CD14-positive monocyte (primary cell): ENCODE results near the gene GPER1. TPM values are rescaled to one million over a fixed set of nuclear protein-coding genes. Genes with fewer than 3 reads are reported as not detected.
A peak's percentile ranks its signal among the peaks of the same experiment; 100 is the strongest.

ENCODE experiments used
- DNase-seq, 3 donors: peaks; one replicate each; pipeline ENCODE4 v3.0.0-alpha.2; 2011 to 2022
- H2AFZ ChIP-seq: 2 replicates; pipeline ENCODE4 v1.6.0; 2012; ENCODE audit warnings: mild to moderate bottlenecking, low read depth, low read length, inconsistent platforms; ENCODE audit not compliant: insufficient read depth, poor library complexity, severe bottlenecking
- H3K27ac ChIP-seq, 2 donors: 1 replicate in 1 of 2; 2 replicates in 1 of 2; pipeline ENCODE4 v1.5.1; 2012 to 2013; ENCODE audit warnings: low read length in 2 of 2, control low read depth in 1 of 2, inconsistent platforms in 1 of 2, low read depth in 1 of 2, mild to moderate bottlenecking in 1 of 2
- H3K27me3 ChIP-seq, 2 donors: one replicate each; pipeline versions ENCODE4 v1.6.0 to v1.6.1; 2011 to 2013; ENCODE audit warnings: low read length in 2 of 2; ENCODE audit not compliant: control insufficient read depth in 2 of 2, insufficient read depth in 2 of 2
- H3K36me3 ChIP-seq, 2 donors: replicated peaks in 1 of 2; 1 replicate in 1 of 2; 2 replicates in 1 of 2; pipeline versions ENCODE4 v1.5.1 to v1.6.1; 2012 to 2013; ENCODE audit warnings: low read length in 2 of 2, control low read depth in 1 of 2, inconsistent platforms in 1 of 2, mild to moderate bottlenecking in 1 of 2; ENCODE audit not compliant: insufficient read depth in 2 of 2, control insufficient read depth in 1 of 2
- H3K4me1 ChIP-seq, 2 donors: 1 replicate in 1 of 2; 2 replicates in 1 of 2; pipeline versions ENCODE4 v1.5.1 to v1.6.1; 2012 to 2013; ENCODE audit warnings: low read length in 2 of 2, control low read depth in 1 of 2, inconsistent platforms in 1 of 2, mild to moderate bottlenecking in 1 of 2, moderate library complexity in 1 of 2; ENCODE audit not compliant: insufficient read depth in 2 of 2, control insufficient read depth in 1 of 2
- H3K4me2 ChIP-seq: replicated peaks from 2 replicates; pipeline ENCODE3; 2012; ENCODE audit warnings: low read length, moderate library complexity, mild to moderate bottlenecking; ENCODE audit not compliant: poor library complexity, severe bottlenecking; ENCODE audit errors: extremely low read depth
- H3K4me3 ChIP-seq, 3 experiments: fragments of 200-600 bp in 1 of 3; sonication (generic) in 1 of 3; replicated peaks in 1 of 3; 1 replicate in 2 of 3; 2 replicates in 1 of 3; pipeline ENCODE4 v1.5.1; 2011 to 2013; ENCODE audit warnings: low read length in 3 of 3, mild to moderate bottlenecking in 3 of 3, control low read depth in 2 of 3, low read depth in 2 of 3, inconsistent platforms in 1 of 3, moderate library complexity in 1 of 3
- H3K79me2 ChIP-seq: 2 replicates; pipeline ENCODE4 v1.6.0; 2012; ENCODE audit warnings: mild to moderate bottlenecking, control low read depth, inconsistent platforms, low read length, moderate library complexity; ENCODE audit not compliant: insufficient read depth
- H3K9ac ChIP-seq: 2 replicates; pipeline ENCODE4 v1.6.0; 2017; ENCODE audit warnings: low read length, mild to moderate bottlenecking; ENCODE audit not compliant: insufficient read depth, poor library complexity, severe bottlenecking
- H3K9me3 ChIP-seq, 2 donors: replicated peaks in 1 of 2; 1 replicate in 1 of 2; 2 replicates in 1 of 2; pipeline versions ENCODE4 v1.5.1 to v1.6.1; 2012 to 2013; ENCODE audit warnings: low read length in 2 of 2, control low read depth in 1 of 2; ENCODE audit not compliant: control insufficient read depth in 1 of 2, insufficient read depth in 1 of 2
- H4K20me1 ChIP-seq: 2 replicates; pipeline ENCODE4 v1.6.0; 2012; ENCODE audit warnings: mild to moderate bottlenecking, low read length, control low read depth, moderate library complexity; ENCODE audit not compliant: insufficient read depth
- H3K27ac Mint-ChIP-seq, 7 donors: one replicate each; pipeline ENCODE4 v1.8.0; 2020; ENCODE audit warnings: mild to moderate bottlenecking in 7 of 7, mixed read lengths in 7 of 7, moderate library complexity in 6 of 7, inconsistent platforms in 2 of 7
- H3K27me3 Mint-ChIP-seq, 3 donors: one replicate each; pipeline ENCODE4 v1.8.0; 2021 to 2022; ENCODE audit warnings: low read depth in 3 of 3, mild to moderate bottlenecking in 3 of 3, mixed read lengths in 3 of 3, moderate library complexity in 3 of 3, inconsistent platforms in 1 of 3
- H3K36me3 Mint-ChIP-seq, 2 donors: one replicate each; pipeline ENCODE4 v1.8.0; 2020; ENCODE audit warnings: mixed read lengths in 2 of 2, inconsistent platforms in 1 of 2, mild to moderate bottlenecking in 1 of 2
- H3K4me1 Mint-ChIP-seq: one replicate; pipeline ENCODE4 v1.8.0; 2020; ENCODE audit warnings: mild to moderate bottlenecking, mixed read lengths
- H3K4me3 Mint-ChIP-seq, 2 donors: one replicate each; pipeline ENCODE4 v1.8.0; 2020; ENCODE audit warnings: mild to moderate bottlenecking in 2 of 2, mixed read lengths in 2 of 2, moderate library complexity in 1 of 2
- H3K9me3 Mint-ChIP-seq, 7 donors: one replicate each; pipeline ENCODE4 v1.8.0; 2020 to 2022; ENCODE audit warnings: mixed read lengths in 7 of 7, mild to moderate bottlenecking in 6 of 7, moderate library complexity in 6 of 7, inconsistent platforms in 2 of 7
- WGBS: methylation state at CpG from one replicate; pipeline ENCODE4 v1.1.5; 2013; ENCODE audit warnings: missing lambda C conversion rate; ENCODE audit not compliant: insufficient coverage; 5-methylcytosine and 5-hydroxymethylcytosine counted together
- intact Hi-C, 2 donors: fragments of 100-400 bp; cut with micrococcal nuclease; formaldehyde crosslinking; loops; one replicate each; pipeline versions ENCODE4 v1.15.0 to v1.15.1; 2023
- polyA plus RNA-seq, 3 donors: library from polyadenylated mRNA; depleted of rRNA in 1 of 3; unstranded in 2 of 3; stranded (reverse) in 1 of 3; fragments of 300-500 nt in 2 of 3; fragments of >200 nt in 1 of 3; fragmentation: Illumina TruSeq in 2 of 3; gene quantifications; 1 replicate in 2 of 3; 2 replicates in 1 of 3; pipeline ENCODE4 v1.2.3, GENCODE V29; 2012 to 2021
- TF ChIP-seq, protein P1 (sequence below): fragments of 200-600 bp; IDR thresholded peaks from one replicate; pipeline ENCODE4 v1.8.0; 2022; ENCODE audit warnings: antibody characterized with exemption, mild to moderate bottlenecking

The GPER1 gene
- polyA plus RNA-seq, 3 donors = 0.35 to 10.0 (median 4.1) TPM

DNA sequence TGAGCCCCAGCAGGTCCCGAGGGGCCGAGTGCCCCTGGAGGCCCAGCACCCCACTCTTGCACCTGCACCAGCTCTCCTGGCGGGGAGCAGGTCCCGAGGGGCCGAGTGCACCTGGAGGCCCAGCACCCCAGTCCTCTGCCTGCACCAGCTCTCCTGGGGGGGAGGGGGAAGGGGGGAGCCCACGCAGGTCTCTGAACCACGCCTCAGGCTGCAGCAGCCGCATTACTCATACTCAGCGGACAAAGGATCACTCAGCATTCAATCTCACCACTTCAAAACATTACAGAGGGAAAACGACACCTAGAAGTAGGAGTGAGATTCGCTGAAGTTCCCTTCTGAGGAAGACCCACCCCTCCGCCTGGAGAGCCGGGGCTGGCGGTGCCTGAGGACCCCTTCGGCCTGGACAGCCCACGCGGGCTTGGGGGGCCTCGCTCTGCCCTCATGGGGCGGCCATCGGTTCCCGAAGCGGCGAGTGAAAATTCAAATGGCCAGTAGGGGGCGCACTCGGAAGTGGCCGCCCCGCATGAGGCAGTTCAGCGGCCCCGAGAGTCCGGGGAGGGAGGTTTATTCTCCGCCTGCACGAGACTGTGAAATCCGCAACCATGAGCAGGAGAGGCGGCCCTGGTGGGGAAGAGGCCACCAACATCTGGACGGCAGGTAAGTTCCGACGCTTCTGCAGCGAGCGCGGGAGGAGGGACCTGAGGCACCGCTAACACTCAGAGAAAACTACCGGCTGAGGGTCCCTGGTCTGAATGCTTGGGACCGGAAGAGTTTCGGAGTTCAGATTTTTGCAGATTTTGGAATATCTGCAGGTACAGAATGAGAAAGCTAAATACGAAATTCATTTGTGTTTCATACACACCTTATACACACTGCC is 1.1 kb upstream of the GPER1 start:
- peak overlapping the region; percentile 62 for H3K9ac ChIP-seq
- peaks cover 2 to 9% (median 4%) of the 10 kb centered on the region in 3 donors for H3K27me3 Mint-ChIP-seq
- intact Hi-C loops = loop anchor here (2.0 to 5.0 kb wide), 4 partner anchors 45 to 95 kb away; no protein-coding TSS in a partner anchor

DNA sequence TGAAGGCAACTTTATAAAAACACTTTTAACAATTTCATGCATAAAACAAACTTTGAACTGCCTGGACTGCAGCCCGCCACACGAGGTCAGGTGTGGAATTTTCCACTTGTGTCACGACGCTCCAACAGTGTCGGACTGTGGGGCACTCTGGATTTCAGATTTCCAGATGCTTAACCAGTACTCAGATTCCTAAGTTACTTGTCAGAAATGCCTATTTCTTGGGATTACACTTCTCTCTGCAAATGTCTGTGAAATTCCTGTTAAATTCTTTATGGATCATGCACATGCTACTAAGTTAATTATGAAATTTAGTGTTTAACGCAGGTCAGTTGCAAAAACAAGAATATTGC is 473 bp upstream of the GPER1 start:
- Histone ChIP-seq H3K79me2 (no peaks in the 10 kb centered on the region), H2AFZ (peak overlapping the region; percentile 86), H3K4me3 (peak overlapping the region in 2 of 3 experiments; percentile 31 to 80), H3K9ac (peak overlapping the region; percentile 62), H3K36me3 (no peaks in the 10 kb centered on the region), H3K4me2 (peak overlapping the region; percentile 87), H3K9me3 (no peaks in the 10 kb centered on the region), H3K27ac (peak overlapping the region in 1 of 2 donors; percentile 41), H4K20me1 (no peaks in the 10 kb centered on the region), H3K27me3 (no peaks in the 10 kb centered on the region), H3K4me1 (peaks cover 57 to 62% of the 10 kb centered on the region in 2 donors)
- Mint-ChIP-seq H3K27me3 (peaks cover 2 to 9% (median 5%) of the 10 kb centered on the region in 3 donors), H3K4me3 (peak overlapping the region; percentile 81 to 93), H3K4me1 (peaks cover 53% of the 10 kb centered on the region), H3K27ac (no peak overlapping the region), H3K9me3 (no peaks in the 10 kb centered on the region), H3K36me3 (peaks cover under 1 to 3% of the 10 kb centered on the region in 2 donors)
- DNase-seq = no peak
- TF ChIP-seq, protein P1, sequence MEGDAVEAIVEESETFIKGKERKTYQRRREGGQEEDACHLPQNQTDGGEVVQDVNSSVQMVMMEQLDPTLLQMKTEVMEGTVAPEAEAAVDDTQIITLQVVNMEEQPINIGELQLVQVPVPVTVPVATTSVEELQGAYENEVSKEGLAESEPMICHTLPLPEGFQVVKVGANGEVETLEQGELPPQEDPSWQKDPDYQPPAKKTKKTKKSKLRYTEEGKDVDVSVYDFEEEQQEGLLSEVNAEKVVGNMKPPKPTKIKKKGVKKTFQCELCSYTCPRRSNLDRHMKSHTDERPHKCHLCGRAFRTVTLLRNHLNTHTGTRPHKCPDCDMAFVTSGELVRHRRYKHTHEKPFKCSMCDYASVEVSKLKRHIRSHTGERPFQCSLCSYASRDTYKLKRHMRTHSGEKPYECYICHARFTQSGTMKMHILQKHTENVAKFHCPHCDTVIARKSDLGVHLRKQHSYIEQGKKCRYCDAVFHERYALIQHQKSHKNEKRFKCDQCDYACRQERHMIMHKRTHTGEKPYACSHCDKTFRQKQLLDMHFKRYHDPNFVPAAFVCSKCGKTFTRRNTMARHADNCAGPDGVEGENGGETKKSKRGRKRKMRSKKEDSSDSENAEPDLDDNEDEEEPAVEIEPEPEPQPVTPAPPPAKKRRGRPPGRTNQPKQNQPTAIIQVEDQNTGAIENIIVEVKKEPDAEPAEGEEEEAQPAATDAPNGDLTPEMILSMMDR = no peak
- WGBS = 87% methylated on average over 5 of the region's 6 CpGs
- intact Hi-C loops = loop anchor here (2.0 to 5.0 kb wide), 4 partner anchors 45 to 95 kb away; no protein-coding TSS in a partner anchor

More for the DNA sequence above, 1.1 kb upstream of the GPER1 start:
- peaks cover 53 to 56% of the 10 kb centered on the region in 2 donors for H3K4me1 ChIP-seq
- Mint-ChIP-seq H3K9me3 (no peaks in the 10 kb centered on the region), H3K4me3 (peak overlapping the region; percentile 81 to 93), H3K4me1 (peaks cover 47% of the 10 kb centered on the region), H3K36me3 (peaks cover 0 to under 1% of the 10 kb centered on the region in 2 donors), H3K27ac (peak overlapping the region in 2 of 7 donors; percentile 25 to 80)
- peak overlapping the region in 1 of 2 donors; percentile 41 for H3K27ac ChIP-seq
- TF ChIP-seq, protein P1 = peak; percentile 97
- peak overlapping the region; percentile 86 for H2AFZ ChIP-seq
- no peaks in the 10 kb centered on the region for H3K9me3 ChIP-seq
- no peaks in the 10 kb centered on the region for H3K36me3 ChIP-seq
- H3K4me2 ChIP-seq = peak overlapping the region; percentile 87
- no peaks in the 10 kb centered on the region for H3K27me3 ChIP-seq
- H3K79me2 ChIP-seq = no peaks in the 10 kb centered on the region
- 5% methylated on average over 32 of the region's 45 CpGs for WGBS
- peak; percentile 54 to 57 (median 54) for DNase-seq
- no peaks in the 10 kb centered on the region for H4K20me1 ChIP-seq
- H3K4me3 ChIP-seq = peak overlapping the region; percentile 31 to 80 (median 36)
